Germinal center (tissue), 1 donor: Measurements from ENCODE around the gene SMARCD2.

Experiments used
- DNase-seq: peaks from one replicate; pipeline ENCODE4 v3.0.0; 2012; ENCODE audit warnings: mixed read lengths, low spot score

SMARCD2 gene

DNA sequence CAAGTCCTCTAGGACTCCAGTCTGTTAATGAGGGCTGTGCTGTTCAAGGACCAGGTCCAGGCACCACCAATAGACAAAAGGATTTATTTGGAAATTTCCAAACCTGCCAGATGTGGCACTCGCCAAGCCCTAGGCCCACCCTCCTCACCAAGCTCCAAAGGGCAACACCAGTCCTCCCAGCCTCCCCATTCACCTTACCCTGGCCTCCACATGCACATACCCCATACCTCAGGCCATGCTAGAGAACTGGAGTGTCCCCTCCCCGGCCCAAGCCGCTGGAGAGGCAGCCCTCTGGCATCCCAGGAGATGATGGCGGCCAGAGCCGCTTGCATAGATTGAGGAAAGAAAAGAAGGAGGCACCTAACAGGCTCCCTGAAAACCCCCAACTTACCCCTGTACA, 10.5 kb downstream of the SMARCD2 start:
- no peak for DNase-seq

DNA sequence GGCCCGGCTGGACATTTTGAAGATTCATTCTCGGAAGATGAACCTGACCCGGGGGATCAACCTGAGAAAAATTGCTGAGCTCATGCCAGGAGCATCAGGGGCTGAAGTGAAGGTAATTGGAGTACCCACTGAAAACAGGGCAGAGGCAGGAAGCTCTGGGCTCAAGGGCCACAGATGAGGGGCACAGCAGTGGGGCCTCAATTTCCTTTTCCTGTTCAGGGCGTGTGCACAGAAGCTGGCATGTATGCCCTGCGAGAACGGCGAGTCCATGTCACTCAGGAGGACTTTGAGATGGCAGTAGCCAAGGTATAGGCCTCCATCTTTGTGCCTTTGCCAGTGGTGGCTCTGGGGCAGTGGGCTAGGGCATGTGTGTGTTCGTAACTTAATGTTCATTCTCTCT, 11.0 kb downstream of the SMARCD2 start:
- DNase-seq, result no peak

DNA sequence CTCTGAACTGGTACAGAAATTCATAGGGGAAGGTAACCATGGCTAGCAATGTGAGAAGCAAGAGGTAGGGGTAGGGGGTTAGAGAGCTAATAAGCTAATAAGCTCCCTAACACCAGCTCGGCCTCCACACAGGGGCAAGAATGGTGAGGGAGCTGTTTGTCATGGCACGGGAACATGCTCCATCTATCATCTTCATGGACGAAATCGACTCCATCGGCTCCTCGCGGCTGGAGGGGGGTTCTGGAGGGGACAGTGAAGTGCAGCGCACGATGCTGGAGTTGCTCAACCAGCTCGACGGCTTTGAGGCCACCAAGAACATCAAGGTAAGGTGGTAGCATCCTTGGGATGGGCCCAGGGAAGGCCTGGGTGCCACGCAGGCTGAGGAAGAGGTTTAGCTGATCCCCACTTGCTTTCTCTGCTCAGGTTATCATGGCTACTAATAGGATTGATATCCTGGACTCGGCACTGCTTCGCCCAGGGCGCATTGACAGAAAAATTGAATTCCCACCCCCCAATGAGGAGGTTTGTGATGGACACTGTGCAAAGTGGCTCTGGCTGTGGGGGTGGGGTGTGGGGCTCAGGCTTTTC, 11.5 kb downstream of the SMARCD2 start:
- DNase-seq, result no peak

DNA sequence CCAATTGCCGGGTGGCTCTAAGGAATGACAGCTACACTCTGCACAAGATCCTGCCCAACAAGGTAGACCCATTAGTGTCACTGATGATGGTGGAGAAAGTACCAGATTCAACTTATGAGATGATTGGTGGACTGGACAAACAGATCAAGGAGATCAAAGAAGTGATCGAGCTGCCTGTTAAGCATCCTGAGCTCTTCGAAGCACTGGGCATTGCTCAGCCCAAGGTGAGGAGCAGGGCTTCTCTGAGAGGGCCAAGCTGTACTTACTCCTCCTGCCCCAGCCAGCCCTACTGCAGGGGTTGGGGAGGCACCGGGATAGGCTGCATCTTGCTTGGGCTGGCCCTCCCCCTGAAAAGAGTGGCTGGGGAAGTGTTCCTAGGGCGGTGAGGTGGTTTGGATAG, 12.2 kb downstream of the SMARCD2 start:
- DNase-seq, result no peak

DNA sequence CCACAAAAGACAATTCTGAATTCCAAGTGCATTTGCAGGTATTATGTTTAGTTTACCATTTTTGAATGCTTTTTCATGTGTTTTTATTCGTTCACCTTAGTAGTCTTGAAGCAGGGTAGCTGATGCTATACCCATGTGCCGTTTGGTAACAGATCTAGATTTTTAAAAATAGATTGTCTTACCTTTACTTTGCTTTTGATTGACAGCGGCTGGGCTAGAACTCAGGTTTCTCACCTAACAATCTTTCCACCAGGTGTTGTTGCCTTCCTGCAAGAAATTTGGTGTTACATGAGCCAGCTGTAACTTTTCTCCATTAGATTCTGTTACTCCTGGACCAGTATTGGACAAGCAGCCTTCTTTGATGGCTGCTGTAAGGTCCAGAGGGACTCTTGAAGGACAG, 13.5 kb downstream of the SMARCD2 start:
- DNase-seq, result no peak

DNA sequence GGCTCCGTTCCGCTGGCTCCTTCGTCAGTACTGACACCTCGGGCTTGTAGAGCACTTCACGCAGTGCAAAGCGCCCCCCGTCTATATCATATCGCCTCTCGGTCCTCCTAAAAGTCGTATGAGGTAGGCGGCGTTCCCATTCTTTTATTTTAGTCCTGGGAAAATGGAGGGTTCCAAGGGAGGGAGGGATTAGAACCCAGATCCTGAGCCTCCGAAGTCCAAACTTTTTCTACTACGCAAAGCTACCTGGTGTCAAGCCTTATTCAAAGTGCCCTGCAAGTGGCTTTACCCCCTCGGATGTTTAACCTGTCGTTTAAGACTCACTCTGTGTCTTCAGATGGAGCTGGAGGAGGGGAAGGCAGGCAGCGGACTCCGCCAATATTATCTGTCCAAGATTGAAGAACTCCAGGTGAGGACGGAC, 14.7 kb downstream of the SMARCD2 start:
- no peak for DNase-seq

DNA sequence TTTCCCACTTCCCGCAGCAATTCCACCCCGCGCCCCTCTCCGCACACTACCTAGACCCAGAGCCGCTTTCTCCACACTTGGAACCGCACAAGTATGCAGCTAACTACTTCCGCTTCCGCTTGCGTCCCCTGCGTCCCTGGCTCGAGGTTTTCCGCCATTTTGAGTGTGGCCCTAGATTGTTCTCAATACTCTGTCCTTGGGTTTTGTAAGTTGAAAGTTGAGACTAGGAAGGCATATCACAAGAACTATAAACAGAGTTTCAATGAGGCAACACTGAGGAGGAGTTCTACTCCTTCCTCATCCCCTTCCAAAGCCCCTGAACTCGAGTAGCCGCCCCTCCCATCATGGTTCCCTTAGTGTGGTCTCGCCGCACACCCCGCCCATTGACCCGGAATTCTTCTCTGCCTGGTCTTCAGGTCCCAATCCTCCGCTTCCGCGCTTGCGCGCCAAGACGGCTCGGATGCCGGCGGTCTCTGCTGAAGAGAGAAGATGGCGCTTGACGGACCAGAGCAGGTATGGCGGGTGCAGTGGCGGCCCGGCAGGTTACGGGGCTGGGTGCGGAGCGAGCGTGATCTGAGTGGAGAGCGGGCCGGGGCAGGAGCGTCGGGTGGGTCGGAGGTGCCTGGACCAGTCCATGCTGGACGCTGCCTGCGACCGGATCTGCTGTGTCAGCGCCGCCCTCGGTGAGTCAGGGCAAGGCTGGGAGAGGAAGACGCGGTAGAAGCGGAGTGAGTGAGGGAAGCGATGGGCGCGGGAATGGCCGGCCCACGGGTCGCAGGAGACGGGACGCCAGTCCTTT, 15.3 kb downstream of the SMARCD2 start, which contains the start of the genes FTSJ3 and PSMC5:
Gene FTSJ3, minus strand, starts transcription at position 662 of the 799 bp plus-strand sequence. CDS start 761 bp downstream, outside the sequence.
Gene PSMC5, plus strand, starts transcription at position 430 of the 799 bp plus-strand sequence. Its CDS starts 60 bp downstream, at position 490.
- DNase-seq, result peak; percentile 95

DNA sequence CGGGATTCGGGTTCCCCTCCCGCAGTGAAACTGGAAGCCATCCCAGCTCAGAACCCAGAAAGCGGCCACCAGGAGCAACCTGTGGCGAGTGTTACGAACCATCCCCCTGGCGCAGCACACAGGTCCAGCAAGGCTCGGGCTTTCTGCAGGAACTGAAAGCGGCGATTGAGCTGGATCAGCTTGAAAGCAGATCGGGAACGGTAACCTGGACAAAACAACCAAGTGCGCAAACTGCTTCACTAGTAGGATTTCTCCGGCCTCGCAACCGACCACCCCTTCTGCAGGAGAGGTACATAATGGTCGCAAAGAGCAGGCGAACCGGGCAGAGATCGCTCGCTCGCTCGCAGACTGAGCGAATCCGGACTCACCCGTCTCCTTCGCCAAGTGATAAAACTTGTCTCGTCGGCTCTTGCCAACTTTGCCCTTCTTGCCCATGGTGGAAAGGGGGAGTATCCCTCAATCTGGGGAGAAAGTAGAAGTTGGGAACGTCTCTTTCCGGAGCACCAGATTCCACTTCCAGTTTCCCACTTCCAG, 15.9 kb downstream of the SMARCD2 start:
- DNase-seq, result no peak

DNA sequence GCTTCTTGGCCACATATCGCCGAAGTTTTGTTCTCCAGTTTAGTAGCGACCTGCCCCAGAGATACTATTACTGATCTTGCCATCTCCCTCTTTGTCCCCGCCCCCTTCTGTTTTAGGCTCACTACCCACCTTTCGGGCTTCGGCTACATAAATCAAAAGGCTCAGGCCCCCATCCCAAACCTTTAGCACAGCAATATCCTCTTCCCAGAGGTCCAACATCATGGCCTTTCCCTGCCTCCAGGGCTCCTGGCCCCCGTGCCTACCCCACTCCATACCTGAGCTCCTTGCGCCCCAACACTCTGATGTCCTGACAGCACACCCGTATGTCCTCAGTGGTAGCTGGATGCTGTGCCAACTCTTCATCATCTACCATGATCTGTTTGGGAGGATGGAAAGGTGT, 18.1 kb downstream of the SMARCD2 start:
- no peak for DNase-seq

DNA sequence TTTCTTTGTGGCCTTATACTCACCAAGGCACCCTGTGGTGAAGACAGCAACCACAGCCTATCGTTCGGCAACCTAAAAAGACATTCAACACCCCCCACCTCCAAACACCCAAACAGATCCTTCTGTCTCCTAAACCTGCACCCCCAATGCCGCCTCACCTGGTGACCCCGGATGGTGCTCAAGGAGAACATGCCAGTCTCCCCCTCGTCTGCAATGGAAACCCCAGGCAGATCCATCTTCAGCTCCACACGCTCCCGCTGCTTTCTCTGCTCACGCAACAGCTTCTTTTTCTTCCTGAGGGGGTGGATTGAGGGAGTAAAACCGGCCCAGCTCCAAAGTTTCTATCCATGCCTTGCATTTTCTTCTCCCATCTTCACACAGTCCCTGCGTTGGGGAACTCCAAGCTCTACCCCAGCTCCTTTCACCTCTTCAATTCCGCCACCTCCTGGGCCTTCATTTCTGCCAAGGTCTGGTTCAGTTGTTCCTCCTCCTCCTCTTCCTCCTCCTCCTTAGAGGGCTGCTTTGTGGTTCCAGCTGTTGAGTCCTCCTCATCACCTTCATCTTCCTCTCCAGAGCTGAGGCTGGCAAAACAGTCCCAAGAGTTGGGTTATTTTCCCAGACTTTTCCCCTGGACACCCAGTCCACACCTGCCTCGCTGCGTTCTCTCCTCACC, 18.7 kb downstream of the SMARCD2 start:
- DNase-seq, result no peak

DNA sequence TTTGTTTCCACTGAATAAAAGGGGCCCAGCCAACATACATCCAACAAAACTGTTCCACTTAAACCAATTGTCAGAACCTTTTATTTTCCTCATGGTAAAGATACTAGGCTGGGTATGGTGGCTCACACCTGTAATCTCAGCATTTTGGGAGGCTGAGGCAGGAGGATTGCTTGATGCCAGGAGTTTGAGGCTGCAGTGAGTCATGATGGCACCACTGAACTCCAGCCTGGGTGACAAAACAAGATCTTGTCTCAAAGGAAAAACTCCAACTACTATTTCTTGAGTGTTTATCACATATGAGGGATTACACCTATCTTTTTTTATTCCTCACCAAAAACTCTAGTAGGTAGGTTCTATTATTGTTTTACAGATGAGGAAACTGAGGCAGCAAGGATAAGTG, 19.9 kb downstream of the SMARCD2 start:
- DNase-seq, result no peak

DNA sequence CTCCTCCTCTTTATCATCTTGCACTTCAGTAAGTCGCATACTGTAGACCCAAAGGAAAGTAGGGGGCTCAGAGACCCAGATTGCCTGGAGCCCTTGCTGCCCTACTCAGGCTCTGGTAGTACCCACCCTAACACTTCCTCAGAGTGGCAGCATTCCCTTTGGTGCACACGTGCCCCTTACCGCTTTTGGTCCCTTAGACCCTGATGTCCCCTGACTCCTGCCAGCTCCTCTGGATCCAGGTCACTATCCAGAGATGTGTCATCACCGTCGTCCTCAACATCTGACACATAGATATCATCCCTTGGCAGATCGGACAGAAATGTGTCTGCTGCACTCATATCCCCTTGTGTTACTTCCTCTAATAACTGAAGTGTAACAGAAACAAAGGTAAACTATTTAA, 20.7 kb downstream of the SMARCD2 start:
- DNase-seq, result no peak

DNA sequence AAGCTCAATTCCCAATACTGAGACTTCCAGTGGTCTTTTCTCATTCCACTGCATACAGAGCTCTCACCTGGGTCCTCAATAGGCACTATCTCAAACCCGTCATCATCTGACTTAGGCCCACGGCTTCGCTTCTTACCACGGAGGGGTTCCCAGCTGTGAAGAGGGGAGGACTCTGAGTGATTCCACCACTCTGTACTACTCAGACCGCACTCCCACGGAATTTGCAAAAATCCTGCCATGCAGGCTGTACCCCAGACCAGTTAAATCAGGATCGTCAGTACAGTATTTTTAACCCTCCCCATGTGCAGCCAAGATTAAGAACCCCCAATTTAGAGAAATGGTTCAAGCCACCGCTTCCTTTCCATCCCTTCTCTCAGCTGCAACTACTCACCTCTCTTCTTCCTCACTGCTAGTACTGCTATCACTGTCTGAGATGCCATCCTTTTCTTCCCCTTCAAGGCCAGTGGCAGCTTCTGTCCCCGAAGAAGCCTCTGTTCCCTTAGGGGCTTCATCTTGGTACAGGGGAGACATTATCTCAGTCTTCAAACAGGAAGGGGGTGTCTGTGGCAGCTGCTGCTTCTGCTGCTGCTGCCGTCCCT, 21.4 kb downstream of the SMARCD2 start:
- DNase-seq, result no peak

DNA sequence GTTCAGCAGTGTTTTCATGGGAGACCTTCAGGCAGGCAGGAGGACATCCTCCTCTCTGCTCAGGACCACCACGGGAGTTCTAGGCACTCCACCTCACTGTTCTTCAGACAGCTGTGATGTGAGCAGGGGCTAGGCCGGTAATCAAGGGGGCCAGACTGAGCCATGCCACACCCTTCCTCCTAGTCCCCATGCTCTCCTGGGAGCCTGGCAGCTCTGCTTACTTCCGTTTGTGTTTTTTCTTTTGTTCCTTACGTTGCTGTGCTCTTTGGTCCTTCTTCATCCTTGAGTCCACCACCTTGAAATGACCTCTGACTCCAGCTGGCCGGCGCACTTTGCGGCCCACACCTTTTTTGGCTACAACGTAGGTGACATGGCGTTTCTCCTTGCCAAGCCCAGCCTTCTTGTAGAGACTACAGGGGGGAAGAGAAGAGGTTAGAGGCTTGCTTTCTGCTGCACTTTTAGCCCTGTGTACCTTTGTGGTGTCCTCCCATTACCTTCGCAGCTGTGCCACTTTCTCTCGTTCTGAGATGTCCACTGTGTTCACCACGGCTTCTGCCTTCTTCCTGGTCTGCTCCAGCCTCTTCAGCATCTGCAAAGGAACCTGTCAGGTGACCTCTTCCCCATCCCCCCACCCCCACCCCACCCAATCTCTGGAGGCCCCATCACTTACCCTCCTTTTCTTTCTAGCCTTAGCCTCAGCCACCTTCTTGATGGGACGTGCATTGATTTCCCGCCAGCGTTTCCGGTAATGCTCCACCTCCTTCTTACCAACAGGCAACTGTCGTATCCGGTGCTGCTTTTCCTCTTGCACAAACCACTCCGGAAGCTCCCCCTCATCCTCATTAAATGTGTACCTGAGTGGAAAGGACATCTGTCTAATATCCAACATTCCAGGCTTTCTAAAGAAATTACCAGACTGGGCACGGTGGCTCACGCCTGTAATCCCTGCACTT, 22.6 kb downstream of the SMARCD2 start:
- no peak for DNase-seq

DNA sequence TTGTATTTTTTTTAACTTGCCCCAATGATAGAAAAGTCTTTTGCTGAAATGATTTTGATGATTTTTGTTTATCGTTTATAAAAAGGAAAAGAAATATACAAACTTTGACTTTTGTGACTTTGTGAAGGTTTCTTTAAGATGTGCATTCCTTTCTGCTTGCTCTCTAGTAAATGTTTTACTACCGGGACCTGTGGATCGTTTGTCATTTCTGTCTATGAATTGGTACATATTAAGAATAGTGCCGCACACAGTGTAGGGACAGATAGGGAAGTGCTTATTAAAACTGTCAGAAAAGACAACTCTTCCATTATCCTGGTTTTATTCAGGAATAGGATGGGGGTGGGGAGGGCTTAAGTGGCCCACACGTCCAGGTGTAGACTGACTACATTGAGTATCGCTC, 23.4 kb downstream of the SMARCD2 start:
- DNase-seq, result no peak

DNA sequence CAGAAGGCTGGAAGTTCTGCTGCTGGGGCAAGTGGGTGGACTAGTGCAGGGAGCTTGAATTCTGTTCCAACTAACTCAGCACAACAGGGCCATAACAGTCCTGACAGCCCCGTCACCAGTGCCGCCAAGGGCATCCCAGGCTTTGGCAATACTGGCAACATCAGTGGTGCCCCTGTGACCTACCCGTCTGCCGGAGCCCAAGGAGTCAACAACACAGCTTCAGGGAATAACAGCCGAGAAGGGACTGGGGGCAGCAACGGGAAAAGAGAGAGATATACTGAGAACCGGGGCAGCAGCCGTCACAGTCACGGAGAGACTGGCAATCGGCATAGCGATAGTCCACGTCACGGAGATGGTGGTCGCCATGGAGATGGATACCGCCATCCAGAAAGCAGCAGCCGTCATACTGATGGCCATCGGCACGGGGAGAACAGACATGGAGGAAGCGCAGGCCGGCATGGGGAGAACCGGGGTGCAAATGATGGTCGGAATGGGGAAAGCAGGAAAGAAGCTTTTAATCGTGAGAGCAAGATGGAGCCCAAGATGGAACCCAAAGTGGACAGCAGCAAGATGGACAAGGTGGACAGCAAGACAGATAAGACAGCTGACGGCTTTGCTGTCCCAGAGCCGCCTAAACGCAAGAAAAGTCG, 24.6 kb downstream of the SMARCD2 start:
- DNase-seq, result no peak

DNA sequence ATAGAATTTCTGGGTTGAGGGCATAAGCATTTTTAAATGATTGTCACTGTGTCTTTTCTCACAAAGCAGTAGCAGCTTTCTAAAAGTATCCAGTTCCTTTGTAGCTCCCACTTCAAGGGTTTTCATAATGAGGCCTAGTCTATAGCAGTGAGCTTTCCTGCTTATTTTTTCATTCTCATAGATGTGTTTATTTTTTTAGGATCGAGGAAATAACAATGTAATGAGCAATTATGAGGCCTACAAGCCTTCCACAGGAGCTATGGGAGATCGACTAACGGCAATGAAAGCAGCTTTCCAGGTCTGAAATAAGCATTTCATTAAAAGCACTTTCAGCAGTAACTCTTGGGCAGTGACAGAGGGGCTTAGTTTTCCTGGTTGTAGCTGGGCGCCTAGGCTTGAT, 25.8 kb downstream of the SMARCD2 start:
- DNase-seq, result no peak

DNA sequence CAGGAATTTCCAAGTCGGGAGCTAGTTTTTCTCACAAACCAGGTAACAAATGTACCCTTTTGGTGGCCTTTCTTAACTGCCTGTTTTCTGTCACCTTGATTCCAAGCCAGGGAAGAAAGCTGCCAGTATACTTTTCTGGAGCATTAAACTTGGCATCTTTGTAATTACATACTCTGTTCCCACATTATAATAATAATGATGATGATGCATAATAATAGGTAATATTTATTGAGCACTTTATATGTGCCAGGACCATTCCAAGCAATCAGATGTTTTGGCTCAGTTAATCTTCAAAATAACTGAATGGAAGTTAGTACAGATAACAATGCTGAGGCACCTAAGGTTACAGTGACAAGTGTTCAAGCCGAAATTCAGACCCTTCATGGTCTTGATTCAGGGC, 26.4 kb downstream of the SMARCD2 start:
- DNase-seq, result no peak

DNA sequence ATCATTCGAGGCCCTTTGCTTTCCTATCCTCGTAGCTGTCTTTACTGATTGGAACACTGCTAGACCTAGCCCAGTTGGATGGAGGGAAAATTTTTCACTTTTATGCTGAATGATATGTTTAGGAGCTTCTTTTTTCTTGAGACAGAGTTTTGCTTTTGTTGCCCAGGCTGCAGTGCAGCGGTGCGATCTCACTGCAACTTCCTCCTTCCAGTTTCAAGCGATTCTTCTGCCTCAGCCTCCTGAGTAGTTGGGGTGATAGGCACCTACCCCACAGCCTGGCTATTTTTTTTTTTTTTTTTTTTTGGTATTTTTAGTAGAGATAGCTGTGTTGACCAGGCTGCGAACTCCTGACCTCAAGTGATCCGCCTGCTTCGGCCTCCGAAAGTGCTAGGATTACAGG, 32.5 kb downstream of the SMARCD2 start:
- peak; percentile 1 for DNase-seq

DNA sequence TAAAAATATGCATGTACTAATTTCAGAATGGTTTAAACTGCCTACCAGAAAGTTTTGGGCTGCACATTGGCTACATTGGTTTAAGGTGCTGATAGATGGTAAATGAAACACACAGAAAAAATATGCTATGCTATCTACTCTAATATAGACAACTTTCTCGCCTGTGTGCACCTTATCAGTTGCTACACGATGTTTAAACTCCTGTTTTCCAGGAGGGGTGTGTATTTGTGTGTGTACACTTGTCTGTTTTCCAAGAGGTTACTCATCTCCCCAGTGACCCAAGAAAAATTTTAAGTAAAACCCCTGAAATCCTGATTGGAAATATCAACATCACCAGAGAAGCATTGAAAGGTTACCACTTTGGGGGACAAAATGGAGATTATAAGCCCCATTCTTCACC, 36.9 kb downstream of the SMARCD2 start:
- no peak for DNase-seq

DNA sequence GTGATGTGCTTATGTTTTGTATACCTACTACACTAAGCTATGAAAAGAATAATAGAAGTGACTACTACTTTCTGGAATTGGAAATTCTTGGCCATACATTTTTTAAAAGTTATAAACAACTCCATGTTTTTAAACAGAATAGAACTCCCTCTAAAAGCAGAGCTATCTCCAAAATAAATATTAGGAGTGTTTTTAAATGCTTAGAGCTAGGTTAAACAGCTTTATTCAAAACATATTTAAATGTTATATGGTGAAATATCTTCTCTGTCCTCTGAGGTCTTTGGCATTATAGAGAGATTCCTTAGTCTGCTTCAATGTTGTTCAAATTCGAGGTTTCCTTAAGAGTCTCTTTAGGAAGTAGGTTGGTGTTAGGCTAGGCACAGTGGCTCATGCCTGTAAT, 38.2 kb downstream of the SMARCD2 start:
- no peak for DNase-seq
